ENCODE results near the gene NR1H2.

DNA sequence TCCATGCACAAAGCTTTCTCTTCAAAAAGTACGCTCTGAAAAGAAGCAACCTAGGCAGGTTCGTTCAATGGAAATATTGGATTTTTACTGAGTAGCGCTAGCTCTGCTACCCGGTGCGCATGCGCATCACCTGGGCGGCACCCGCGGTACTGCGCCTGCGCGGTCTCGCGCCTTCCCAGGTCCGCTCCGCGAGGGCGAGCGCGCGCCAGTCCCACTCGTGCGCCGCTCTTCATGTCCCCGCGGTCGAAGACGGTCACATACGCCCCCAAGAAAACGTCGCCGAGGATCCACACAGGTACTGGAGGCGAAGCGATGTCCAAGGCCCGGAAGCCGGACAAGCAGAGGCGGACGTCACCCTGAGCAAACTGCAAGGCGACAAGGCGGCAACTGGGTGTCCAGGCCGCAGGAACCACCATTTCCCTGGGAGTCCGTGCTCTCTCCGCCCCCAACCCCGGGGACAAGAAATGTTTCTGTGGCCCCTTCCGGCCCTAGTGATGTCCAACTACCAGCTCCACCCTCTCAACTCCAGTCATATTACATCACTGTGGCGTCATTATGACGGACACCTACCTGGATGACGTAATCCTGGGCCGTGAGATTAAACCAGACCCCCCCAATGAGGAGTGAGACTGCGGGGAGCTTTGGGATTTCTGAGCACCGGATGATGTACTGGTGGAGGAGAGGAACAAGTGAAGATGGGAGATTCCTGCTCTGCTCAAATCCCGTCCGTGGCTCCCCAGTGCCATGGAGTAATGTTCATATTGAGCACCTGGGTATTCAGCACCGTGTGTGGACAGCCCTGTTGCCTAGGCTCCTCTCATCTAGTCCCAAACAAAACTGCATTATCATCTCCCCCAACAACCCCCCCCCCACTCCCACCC is 42.3 kb upstream of the NR1H2 start:
- TF ChIP-seq, protein P1, sequence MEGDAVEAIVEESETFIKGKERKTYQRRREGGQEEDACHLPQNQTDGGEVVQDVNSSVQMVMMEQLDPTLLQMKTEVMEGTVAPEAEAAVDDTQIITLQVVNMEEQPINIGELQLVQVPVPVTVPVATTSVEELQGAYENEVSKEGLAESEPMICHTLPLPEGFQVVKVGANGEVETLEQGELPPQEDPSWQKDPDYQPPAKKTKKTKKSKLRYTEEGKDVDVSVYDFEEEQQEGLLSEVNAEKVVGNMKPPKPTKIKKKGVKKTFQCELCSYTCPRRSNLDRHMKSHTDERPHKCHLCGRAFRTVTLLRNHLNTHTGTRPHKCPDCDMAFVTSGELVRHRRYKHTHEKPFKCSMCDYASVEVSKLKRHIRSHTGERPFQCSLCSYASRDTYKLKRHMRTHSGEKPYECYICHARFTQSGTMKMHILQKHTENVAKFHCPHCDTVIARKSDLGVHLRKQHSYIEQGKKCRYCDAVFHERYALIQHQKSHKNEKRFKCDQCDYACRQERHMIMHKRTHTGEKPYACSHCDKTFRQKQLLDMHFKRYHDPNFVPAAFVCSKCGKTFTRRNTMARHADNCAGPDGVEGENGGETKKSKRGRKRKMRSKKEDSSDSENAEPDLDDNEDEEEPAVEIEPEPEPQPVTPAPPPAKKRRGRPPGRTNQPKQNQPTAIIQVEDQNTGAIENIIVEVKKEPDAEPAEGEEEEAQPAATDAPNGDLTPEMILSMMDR (conservative IDR thresholded peaks at IDR 0.05 in 1 of 2, IDR thresholded peaks at IDR 0.05 in 1 of 2; ENCODE audit: low read depth in 1 of 2, low read length in 2 of 2) = no peak
- no peak for TF ChIP-seq EZH2 (IDR thresholded peaks at IDR 0.05; ENCODE audit: low read length, missing control alignments)
